Glomerular endothelial cell (primary cell): Measurements from ENCODE around the gene CHST13. TPM values are rescaled to one million over a fixed set of nuclear protein-coding genes. Genes with fewer than 3 reads are reported as not detected.

ENCODE experiments used
- DNase-seq: peaks from one replicate; pipeline ENCODE4 v3.0.0-alpha.2; 2011; ENCODE audit warnings: low read depth, low spot score; ENCODE audit errors: extremely low read depth
- total RNA-seq: library from RNA; depleted of rRNA; stranded (reverse); fragments of >200 nt; gene quantifications from 2 replicates; pipeline ENCODE4 v1.2.3, GENCODE V29; 2015

The CHST13 gene
- total RNA-seq, 1 donor from 2014 or later = not detected

DNA sequence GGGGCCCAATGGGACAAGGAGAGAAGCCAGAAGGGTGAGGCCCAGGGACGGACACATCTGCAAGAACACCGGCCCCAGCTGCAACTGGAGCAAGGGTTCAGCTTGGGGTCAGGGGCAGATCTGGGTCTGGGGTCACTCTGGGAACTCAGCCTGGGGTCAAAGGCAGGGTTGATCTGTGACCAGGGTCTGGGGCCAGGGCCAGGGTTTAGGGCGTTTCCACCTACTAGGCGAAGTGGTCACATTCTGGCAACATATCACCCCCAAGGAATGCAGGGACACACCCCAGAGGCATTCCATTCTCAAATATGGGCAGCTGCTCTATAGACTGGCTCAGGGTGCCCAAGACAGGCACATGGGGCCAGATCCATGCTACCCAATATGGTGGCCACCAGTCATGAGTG is 15.4 kb upstream of the CHST13 start:
- no peak for DNase-seq

GRCh38 chr3:126509597-126510307 is 14.2 kb upstream of the CHST13 start:
- DNase-seq = no peak

DNA sequence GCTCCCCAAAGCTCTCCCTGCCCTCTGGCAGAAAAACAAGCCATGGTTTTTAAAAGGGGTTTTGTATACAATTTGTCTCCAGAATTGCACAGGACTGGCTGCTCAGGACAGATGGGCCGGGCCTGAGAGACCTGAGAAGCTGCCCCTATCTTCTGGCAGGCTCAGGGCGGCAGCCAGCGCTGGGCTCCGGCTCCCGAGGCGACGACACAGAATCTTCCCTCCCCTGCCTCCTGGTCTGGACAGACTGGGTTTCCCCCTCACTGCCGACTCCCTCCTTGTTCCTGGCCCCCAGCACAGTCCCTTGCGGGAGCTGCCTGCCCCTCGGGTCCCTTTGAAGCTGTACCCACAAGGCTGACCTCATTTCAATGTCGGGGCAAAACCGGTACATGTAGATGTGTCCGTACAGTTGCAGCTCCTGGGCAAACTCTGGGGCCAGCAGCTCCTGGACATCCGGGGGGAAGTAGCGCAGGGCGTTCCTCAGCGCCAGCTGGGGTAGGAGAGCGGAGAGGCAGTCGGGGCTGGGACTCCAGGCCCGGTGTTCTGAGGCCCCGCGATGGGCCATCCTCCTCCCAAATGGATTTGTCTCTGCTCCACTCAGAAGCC is 13.5 kb upstream of the CHST13 start:
- DNase-seq = no peak

- no peak for DNase-seq
Observed at GRCh38 chr3:126511291-126511690, 12.7 kb upstream of the CHST13 start.

- no peak for DNase-seq
Observed at GRCh38 chr3:126512026-126512425, 11.9 kb upstream of the CHST13 start.

DNA sequence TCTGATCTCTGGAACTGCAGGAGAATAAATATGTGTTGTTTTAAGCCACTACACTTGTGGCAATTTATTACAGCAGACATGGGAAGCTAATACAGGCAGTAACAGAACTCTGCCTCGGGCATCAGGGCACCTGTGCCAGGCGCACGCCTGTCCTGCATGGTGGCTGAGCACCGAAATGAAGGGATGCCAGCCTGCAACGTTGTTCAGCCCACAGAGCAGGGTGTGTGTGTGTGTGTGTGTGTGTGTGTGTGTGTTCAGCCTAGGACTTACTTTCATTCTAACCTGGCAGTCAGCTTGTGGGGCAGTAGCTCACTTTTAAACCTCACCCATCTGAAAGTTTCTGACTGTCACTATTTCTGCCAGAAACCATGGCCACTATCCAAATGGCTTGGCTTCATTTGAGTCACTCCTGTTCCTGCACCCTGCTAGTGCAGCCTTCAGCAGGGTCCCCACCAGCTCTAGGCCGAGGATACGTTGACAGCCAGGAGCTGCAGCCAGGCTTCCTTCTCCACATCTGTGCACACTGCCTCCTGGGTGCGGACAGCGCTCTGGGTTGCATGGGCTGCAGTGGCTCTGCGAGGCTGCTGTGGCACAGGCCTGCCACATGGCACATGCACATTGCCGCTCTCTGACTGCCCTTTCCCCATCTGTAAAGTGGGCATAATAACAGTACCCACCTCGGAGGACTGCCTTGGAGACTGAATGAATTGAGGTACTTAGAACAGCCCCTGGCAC is 10.9 kb upstream of the CHST13 start:
- no peak for DNase-seq

GRCh38 chr3:126514161-126514560 is 9.8 kb upstream of the CHST13 start:
- no peak for DNase-seq

DNA sequence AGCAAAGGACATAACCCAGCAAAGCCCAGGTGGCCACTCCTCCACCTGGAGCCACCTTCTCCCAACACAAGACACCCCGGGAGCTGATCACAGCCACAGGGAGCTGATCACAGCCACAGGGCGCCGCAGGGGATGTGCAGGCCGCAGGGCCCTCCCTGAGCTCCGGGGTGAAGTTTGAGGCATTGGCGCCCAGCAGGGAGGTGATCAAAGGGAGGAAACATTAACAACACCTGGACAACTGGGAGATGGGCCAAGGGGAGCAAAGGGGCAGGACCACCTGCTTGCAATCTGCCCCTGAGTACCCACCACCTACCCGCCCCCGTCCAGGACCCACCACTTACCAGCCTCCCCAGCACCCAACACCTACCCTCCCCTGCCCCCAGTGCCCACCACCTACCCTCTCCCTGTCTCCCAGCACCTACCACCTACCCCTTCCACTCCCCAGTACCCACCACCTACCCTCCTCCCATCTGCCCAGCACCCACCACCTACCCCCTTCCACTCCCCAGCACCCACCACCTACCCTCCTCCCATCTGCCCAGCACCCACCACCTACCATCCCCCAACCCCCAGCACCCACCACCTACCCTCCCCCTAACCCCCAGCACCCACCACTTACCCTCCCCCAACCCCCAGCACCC is 8.8 kb upstream of the CHST13 start:
- DNase-seq = no peak

- DNase-seq = no peak
Observed at GRCh38 chr3:126516152-126516935, 7.6 kb upstream of the CHST13 start.

DNA sequence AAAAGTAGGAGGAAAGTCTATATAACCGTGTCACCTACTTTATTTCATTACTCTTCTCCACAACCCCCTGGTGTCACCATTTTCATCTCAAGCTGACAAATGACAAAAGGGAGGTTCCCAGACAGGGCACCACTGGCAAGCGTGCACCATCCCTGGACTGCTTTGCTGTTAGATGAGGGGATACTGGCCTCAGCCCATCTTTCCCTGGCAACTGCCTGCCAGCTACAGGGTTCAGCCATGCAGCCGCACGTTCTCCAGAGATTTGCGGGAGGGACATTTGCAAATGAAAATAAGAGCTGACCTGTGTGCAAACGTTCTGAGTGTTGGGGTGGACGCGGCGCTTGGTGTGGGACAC is 7.0 kb upstream of the CHST13 start:
- no peak for DNase-seq

DNA sequence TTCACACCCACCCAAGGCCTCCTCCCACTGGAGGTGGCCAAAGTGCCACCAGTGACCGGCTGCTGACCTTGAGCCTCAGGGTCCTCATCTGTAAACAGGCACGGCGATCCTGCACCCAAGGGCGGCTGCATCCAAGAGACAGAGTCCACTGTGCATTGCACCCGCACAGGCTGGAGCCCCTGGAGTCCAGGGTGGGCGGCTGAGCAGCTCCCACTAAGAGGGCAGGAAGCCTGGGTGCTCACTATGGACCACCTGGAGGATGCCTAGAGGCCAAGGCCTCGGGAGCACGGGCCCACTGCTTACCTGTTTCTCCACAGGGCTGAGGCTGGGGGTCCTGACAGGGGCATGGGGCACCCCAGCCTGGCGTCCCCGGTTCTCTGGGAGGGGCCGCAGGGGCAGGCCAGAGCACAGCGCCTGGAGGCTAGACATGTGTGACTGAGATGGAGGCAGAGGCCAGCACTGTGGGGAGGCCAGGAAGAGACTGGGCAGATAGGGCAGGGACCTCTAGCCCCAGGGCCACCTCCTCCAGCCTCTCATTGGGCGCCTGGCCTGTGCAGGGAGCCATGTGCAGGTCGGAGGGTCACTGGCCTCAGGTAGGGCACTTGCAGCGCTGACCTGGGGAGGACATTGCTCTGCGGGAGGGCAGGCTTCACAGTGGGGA is 6.5 kb upstream of the CHST13 start, which contains the start of gene UROC1:
UROC1 (minus strand) TSS at position 483 of the 661 bp plus-strand sequence; CDS start at position 429, 54 bp downstream.
- no peak for DNase-seq

GRCh38 chr3:126517986-126518778 is 5.8 kb upstream of the CHST13 start:
- no peak for DNase-seq

DNA sequence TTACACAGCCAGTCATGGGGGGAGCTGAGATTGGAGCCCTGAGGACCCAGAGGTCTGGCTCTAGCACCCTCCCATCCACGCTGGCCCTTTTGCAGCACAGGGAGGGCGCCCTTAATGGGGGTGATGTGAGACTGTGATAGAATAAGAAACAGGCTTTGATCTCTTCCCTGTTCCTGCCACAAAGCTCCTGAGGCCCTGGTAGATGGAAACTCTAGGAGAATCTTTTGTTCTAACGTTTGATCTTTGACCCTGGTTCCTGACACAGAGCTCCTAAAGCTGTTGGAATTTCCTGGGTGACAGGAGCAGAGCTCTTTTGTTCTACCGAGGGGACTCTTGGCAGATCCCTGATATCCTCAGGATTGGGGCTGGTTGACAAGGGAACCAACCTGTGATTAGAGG is 5.2 kb upstream of the CHST13 start:
- DNase-seq = no peak

GRCh38 chr3:126519506-126520455 is 4.2 kb upstream of the CHST13 start:
- no peak for DNase-seq

- DNase-seq = no peak
Observed at GRCh38 chr3:126521122-126521891, 2.6 kb upstream of the CHST13 start.

DNA sequence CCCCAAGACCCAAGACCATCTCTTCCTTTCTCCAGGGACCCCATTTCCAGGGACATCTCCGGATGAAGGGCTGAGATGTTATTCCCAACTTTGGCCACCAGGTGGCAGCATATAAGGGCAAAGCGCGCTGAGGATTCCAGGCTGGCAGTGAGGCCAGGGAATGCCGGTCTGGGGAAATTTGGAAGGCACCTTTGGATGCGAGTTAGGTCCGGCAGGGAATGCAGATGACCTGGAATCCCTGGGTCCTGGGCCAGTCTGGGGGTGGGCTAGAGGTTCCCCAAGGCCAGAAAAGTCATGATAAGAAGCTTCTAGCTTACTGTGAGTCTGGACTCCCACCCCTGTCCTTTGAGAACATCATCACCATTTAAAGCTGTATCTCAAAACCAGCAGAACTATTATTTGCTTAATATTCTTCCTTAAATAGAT is 1.6 kb upstream of the CHST13 start:
- peak; percentile 5 for DNase-seq

DNA sequence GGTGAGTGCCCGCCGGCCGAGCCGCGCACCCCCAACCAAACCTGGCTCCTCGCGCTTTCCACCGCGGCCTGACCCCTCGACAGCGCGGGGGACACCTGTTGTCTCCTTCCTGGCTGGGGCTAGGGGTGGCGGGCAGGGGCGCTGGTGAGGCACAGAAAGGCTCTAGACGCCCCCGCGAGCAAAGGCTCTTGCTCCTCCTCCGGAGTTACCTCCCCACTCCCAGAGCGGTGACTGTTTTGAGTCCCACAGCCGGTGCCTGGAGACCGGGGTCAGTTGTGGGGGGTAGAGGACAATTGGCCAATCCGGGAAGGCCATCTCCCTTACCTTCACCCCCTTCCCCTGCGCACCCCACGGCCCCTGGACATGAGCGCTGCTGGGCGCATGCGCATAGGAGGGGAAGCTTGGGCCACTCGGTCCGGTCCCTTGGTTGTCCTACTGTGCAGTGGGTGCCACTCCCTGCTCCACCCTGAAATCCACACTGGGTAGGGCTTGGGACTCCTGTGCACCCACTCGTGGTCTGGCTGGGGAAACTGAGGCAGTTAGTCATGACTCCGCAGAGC is 554 bp downstream of the CHST13 start:
- no peak for DNase-seq
